HCT116 (cell line): ENCODE results near the gene EIF4G3. TPM values are rescaled to one million over a fixed set of nuclear protein-coding genes. Genes with fewer than 3 reads are reported as not detected.

Source experiments
- ATAC-seq: fragments of 200-7000 bp; cut with Tn5 transposase; 2 replicates; pipeline ENCODE4 v1.9.1; 2020; ENCODE audit warnings: mild to moderate bottlenecking, moderate library complexity
- BruUV-seq: library from RNA; stranded (reverse); fragments of 400-500 nt; replicated peaks from 2 replicates; lab custom pipeline; 2021; lab: Mats Ljungman, UMichigan
- CTCF ChIA-PET: fragments of 300-600 bp; sonication (Branson Sonifier 250); formaldehyde crosslinking; loops from one replicate; lab custom pipeline; 2021; ENCODE audit warnings: antibody characterized with exemption; lab: Charles Lee
- POLR2A ChIA-PET: fragments of 300-600, 350-600 bp; sonication (Branson Sonifier 250); formaldehyde crosslinking; loops from one replicate; lab custom pipeline; 2021; ENCODE audit warnings: antibody characterized with exemption; lab: Charles Lee
- RAD21 ChIA-PET, 2 experiments: fragments of 300-600 bp; sonication (Branson Sonifier 250); formaldehyde crosslinking; loops; one replicate each; lab custom pipeline; 2023; ENCODE audit warnings: low total read pairs in 2 of 2; ENCODE audit not compliant: uncharacterized antibody in 2 of 2, unreplicated experiment in 2 of 2, low non-redundant PET in 1 of 2; lab: Charles Lee
- DNase-seq: peaks from one replicate; pipeline ENCODE4 v3.0.0-alpha.2; 2010; ENCODE audit warnings: low read depth, low spot score
- H2AFZ ChIP-seq: fragments of 200-600 bp; shearing (Covaris generic), sonication (generic); 2 replicates; pipeline ENCODE4 v1.6.1; 2017; ENCODE audit warnings: low read depth, mixed run types, mixed read lengths, antibody characterized with exemption, low read length; ENCODE audit not compliant: poor library complexity, severe bottlenecking
- H3K27ac ChIP-seq: 2 replicates; pipeline ENCODE4 v1.5.1; 2012; ENCODE audit warnings: low read depth, low read length
- H3K27me3 ChIP-seq: fragments of 200-600 bp; sonication (generic); 2 replicates; pipeline ENCODE4 v1.6.1; 2016; ENCODE audit warnings: mixed run types, low read length, mixed read lengths; ENCODE audit not compliant: insufficient read depth
- H3K36me3 ChIP-seq, 2 experiments: fragments of 200-500 bp in 1 of 2; fragments of 200-600 bp in 1 of 2; sonication (Bioruptor generic) in 1 of 2; sonication (generic) in 1 of 2; 2 replicates each; pipeline versions ENCODE4 v1.5.1 to v1.6.1; 2014 to 2016; ENCODE audit warnings: low read length in 2 of 2, inconsistent platforms in 1 of 2, mixed read lengths in 1 of 2, mixed run types in 1 of 2; ENCODE audit not compliant: insufficient read depth in 2 of 2, control insufficient read depth in 1 of 2
- H3K4me1 ChIP-seq, 2 experiments: fragments of 200-600 bp in 1 of 2; sonication (generic) in 1 of 2; 2 replicates each; pipeline versions ENCODE4 v1.5.1 to v1.6.1; 2012 to 2017; ENCODE audit warnings: low read length in 2 of 2, inconsistent platforms in 1 of 2, mild to moderate bottlenecking in 1 of 2, mixed read lengths in 1 of 2, mixed run types in 1 of 2, moderate library complexity in 1 of 2; ENCODE audit not compliant: insufficient read depth in 2 of 2, control insufficient read depth in 1 of 2
- H3K4me2 ChIP-seq: fragments of 200-600 bp; sonication (generic); 2 replicates; pipeline ENCODE4 v1.6.1; 2017; ENCODE audit warnings: mixed run types, low read length, mixed read lengths
- H3K4me3 ChIP-seq, 2 experiments: fragments of 200-600 bp in 1 of 2; sonication (generic) in 1 of 2; replicated peaks in 1 of 2; 2 replicates each; pipeline ENCODE4 v1.5.1; 2011 to 2016; ENCODE audit warnings: low read length in 2 of 2, control low read depth in 1 of 2, low read depth in 1 of 2, mild to moderate bottlenecking in 1 of 2, mixed read lengths in 1 of 2, mixed run types in 1 of 2
- H3K79me2 ChIP-seq: fragments of 200-600 bp; sonication (generic); 2 replicates; pipeline ENCODE4 v1.6.1; 2017; ENCODE audit warnings: mild to moderate bottlenecking, mixed run types, low read length, moderate library complexity, mixed read lengths; ENCODE audit not compliant: insufficient read depth
- H3K9ac ChIP-seq: fragments of 200-600 bp; sonication (generic); 2 replicates; pipeline ENCODE4 v1.6.1; 2016; ENCODE audit warnings: low read length, mixed read lengths
- H3K9me2 ChIP-seq: fragments of 200-600 bp; sonication (generic), shearing (Covaris generic); 2 replicates; pipeline ENCODE4 v1.6.1; 2017; ENCODE audit warnings: mixed run types, mild to moderate bottlenecking, moderate library complexity; ENCODE audit not compliant: insufficient read depth
- H3K9me3 ChIP-seq, 2 experiments: fragments of 200-500 bp in 1 of 2; fragments of 200-600 bp in 1 of 2; sonication (Bioruptor generic) in 1 of 2; sonication (generic) in 1 of 2; 2 replicates each; pipeline ENCODE4 v1.6.1; 2014 to 2017; ENCODE audit warnings: low read length in 2 of 2, mixed read lengths in 2 of 2, inconsistent platforms in 1 of 2, low read depth in 1 of 2, mild to moderate bottlenecking in 1 of 2, mixed run types in 1 of 2, moderate library complexity in 1 of 2; ENCODE audit not compliant: control insufficient read depth in 1 of 2, insufficient read depth in 1 of 2
- H4K20me1 ChIP-seq: fragments of 200-600 bp; sonication (generic), shearing (Covaris generic); 2 replicates; pipeline ENCODE4 v1.6.1; 2017; ENCODE audit warnings: mixed run types, mild to moderate bottlenecking, moderate library complexity; ENCODE audit not compliant: insufficient read depth
- CEBPB ChIP-seq: IDR thresholded peaks from 2 replicates; pipeline ENCODE4 v1.6.1; 2012; ENCODE audit warnings: low read depth
- ELF1 ChIP-seq: IDR thresholded peaks from 2 replicates; pipeline ENCODE4 v1.6.1; 2012; ENCODE audit warnings: low read depth, borderline replicate concordance
- EZH2 ChIP-seq: fragments of 200-600 bp; sonication (generic); IDR thresholded peaks from 2 replicates; pipeline ENCODE4 v1.6.1; 2017; ENCODE audit warnings: antibody characterized with exemption, mixed run types
- EZH2phosphoT487 ChIP-seq: fragments of 200-600 bp; IDR thresholded peaks from 2 replicates; pipeline ENCODE4 v1.6.1; 2018; ENCODE audit warnings: antibody characterized with exemption, borderline replicate concordance
- FOSL1 ChIP-seq: IDR thresholded peaks from 2 replicates; pipeline ENCODE4 v1.6.1; 2012; ENCODE audit warnings: low read depth
- JUND ChIP-seq: IDR thresholded peaks from 2 replicates; pipeline ENCODE4 v1.6.1; 2012
- POLR2A ChIP-seq: IDR thresholded peaks from 2 replicates; pipeline ENCODE4 v1.7.0; 2011; ENCODE audit warnings: borderline replicate concordance; ENCODE audit not compliant: insufficient read depth, insufficient read length; ENCODE audit errors: extremely low read depth
- POLR2AphosphoS5 ChIP-seq: IDR thresholded peaks from 2 replicates; pipeline ENCODE4 v1.6.1; 2011; ENCODE audit warnings: mild to moderate bottlenecking, low read depth, low read length, moderate library complexity
- RAD21 ChIP-seq: IDR thresholded peaks from 2 replicates; pipeline ENCODE4 v1.6.1; 2012; ENCODE audit warnings: low read depth, mild to moderate bottlenecking
- REST ChIP-seq: IDR thresholded peaks from 2 replicates; pipeline ENCODE4 v1.6.1; 2012; ENCODE audit warnings: low read depth
- SIN3A ChIP-seq: IDR thresholded peaks from 2 replicates; pipeline ENCODE4 v1.6.1; 2012; ENCODE audit warnings: low read depth
- SP1 ChIP-seq: IDR thresholded peaks from 2 replicates; pipeline ENCODE4 v1.6.1; 2012; ENCODE audit warnings: low read depth
- SRF ChIP-seq: IDR thresholded peaks from 2 replicates; pipeline ENCODE4 v1.6.1; 2012; ENCODE audit warnings: low read depth
- TCF7L2 ChIP-seq: IDR thresholded peaks from 2 replicates; pipeline ENCODE4 v1.7.0; 2011; ENCODE audit warnings: borderline replicate concordance, inconsistent platforms; ENCODE audit not compliant: insufficient read depth, insufficient read length; ENCODE audit errors: extremely low read depth
- YY1 ChIP-seq: IDR thresholded peaks from 2 replicates; pipeline ENCODE4 v1.6.1; 2011; ENCODE audit warnings: low read length, low read depth, moderate library complexity, mild to moderate bottlenecking; ENCODE audit not compliant: insufficient replicate concordance; ENCODE audit errors: extremely low read depth
- ZNF274 ChIP-seq: fragments of 200-500 bp; sonication (Bioruptor generic); IDR thresholded peaks from 2 replicates; pipeline ENCODE4 v1.6.1; 2014; ENCODE audit warnings: mild to moderate bottlenecking, low read depth, low read length, inconsistent platforms
- intact Hi-C: fragments of 100-400 bp; cut with micrococcal nuclease; formaldehyde crosslinking; loops from 2 replicates; pipeline ENCODE4 v1.10.0; 2022
- total RNA-seq: library from RNA; stranded (reverse); gene quantifications from one replicate; pipeline ENCODE4 v1.2.1, GENCODE V29; 2021; ENCODE audit not compliant: unreplicated experiment
- TF ChIP-seq, protein P1 (sequence below): IDR thresholded peaks from 2 replicates; pipeline ENCODE4 v1.6.1; 2012

EIF4G3 gene
- total RNA-seq, 1 experiment from 2014 or later: 40.1 TPM

DNA sequence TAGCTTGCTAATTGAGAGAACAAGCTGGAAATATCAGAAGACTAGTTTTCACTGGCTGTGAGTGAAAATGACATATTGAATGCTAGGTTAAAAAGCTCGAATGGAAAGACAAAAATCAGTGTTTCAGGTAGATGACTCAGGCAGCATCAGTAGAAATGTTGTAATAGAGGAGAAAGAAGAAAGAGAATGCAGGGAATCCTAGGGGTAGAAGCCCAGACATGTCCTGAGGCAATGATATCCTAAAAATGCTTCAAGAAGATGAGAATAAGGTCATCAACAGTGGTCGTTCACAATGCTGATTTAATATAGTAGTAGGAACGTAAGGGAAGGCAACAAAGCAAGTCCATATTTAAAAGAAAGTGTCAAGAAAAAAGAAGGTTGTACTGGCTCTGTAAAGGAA is 292.9 kb downstream of the EIF4G3 start:
- ChIA-PET RAD21 (no interaction called here), CTCF (no interaction called here)
- H3K36me3 ChIP-seq: 0 out of 4 replicates have a peak, but pooled peaks cover 0 to 2% of the 10 kb centered on the region in 2 experiments
- BruUV-seq: no TSS peak
- no peaks in the 10 kb centered on the region for H3K4me1 ChIP-seq
- intact Hi-C loops: no loop called here
- no peak overlapping the region for H3K4me2 ChIP-seq
- ATAC-seq: no peak
- H3K4me3 ChIP-seq: no peak overlapping the region
- no peak overlapping the region for H3K9ac ChIP-seq
- no peaks in the 10 kb centered on the region for H3K9me3 ChIP-seq
- TF ChIP-seq FOSL1 (no peak), JUND (no peak), EZH2 (no peak), ELF1 (no peak), ZNF274 (no peak)
- TF ChIP-seq, protein P1, sequence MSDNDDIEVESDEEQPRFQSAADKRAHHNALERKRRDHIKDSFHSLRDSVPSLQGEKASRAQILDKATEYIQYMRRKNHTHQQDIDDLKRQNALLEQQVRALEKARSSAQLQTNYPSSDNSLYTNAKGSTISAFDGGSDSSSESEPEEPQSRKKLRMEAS: no peak
- TF ChIP-seq, all 23 proteins: peak for 0
- DNase-seq: no peak
- H3K9me2 ChIP-seq: no peaks in the 10 kb centered on the region
- POLR2A ChIA-PET: no interaction called here
- H3K27ac ChIP-seq: no peak overlapping the region
- H3K27me3 ChIP-seq: no peaks in the 10 kb centered on the region
- H2AFZ ChIP-seq: no peak overlapping the region
- H4K20me1 ChIP-seq: no peaks in the 10 kb centered on the region
- no peaks in the 10 kb centered on the region for H3K79me2 ChIP-seq

DNA sequence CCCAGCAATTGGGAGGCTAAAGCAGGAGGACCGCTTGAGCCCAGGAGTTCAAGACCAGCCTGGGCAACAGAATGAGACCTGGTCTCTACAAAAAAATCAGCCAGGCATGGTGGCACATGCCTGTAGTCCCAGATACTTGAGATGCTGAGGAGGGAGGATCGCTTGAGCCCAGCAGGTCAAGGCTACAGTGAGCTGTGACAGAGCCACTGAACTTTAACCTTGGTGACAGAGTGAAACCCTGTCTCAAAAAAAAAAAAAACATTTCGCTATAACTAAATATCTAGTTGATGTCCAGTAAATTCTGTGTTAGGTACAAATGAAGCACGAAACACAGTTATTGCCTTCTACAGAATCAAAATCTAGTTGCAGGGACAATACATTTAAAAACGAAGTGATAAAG is 293.9 kb downstream of the EIF4G3 start:
- no peak for ATAC-seq
- no peak for DNase-seq
- intact Hi-C loops: no loop called here
- no peaks in the 10 kb centered on the region for H4K20me1 ChIP-seq
- H3K79me2 ChIP-seq: no peaks in the 10 kb centered on the region
- no peaks in the 10 kb centered on the region for H3K4me1 ChIP-seq
- H2AFZ ChIP-seq: no peak overlapping the region
- no peak overlapping the region for H3K27ac ChIP-seq
- BruUV-seq: no TSS peak
- H3K27me3 ChIP-seq: no peaks in the 10 kb centered on the region
- POLR2A ChIA-PET: no interaction called here
- CTCF ChIA-PET: interaction anchor here (0.6 kb wide), 1 partner anchor 658 kb away, joined by 4 read pairs; no protein-coding TSS in a partner anchor
- no peak overlapping the region for H3K9ac ChIP-seq
- no peaks in the 10 kb centered on the region for H3K9me3 ChIP-seq
- H3K4me2 ChIP-seq: no peak overlapping the region
- no peak overlapping the region for H3K4me3 ChIP-seq
- 0 out of 4 replicates have a peak, but pooled peaks cover 0 to 2% of the 10 kb centered on the region in 2 experiments for H3K36me3 ChIP-seq
- no peaks in the 10 kb centered on the region for H3K9me2 ChIP-seq
- RAD21 ChIA-PET: no interaction called here
- TF ChIP-seq FOSL1 (no peak), SP1 (no peak), YY1 (no peak), EZH2phosphoT487 (no peak), RAD21 (no peak), EZH2 (no peak), POLR2A (no peak), POLR2AphosphoS5 (no peak), CEBPB (no peak), TCF7L2 (no peak), ZNF274 (no peak), SRF (no peak), REST (no peak), SIN3A (no peak)
